Pancreas (tissue), 10 donors: ENCODE results near the gene RFX3. TPM values are rescaled to one million over a fixed set of nuclear protein-coding genes. Genes with fewer than 3 reads are reported as not detected.

Source experiments
- ATAC-seq, 4 donors: fragments of 200-7000 bp; cut with Tn5 transposase; one replicate each; pipeline versions ENCODE4 v1.8.0 to v1.9.1; 2020; ENCODE audit warnings: mild to moderate bottlenecking in 4 of 4, moderate library complexity in 4 of 4
- DNase-seq, 6 donors: peaks; one replicate each; pipeline ENCODE4 v3.0.0-alpha.2; 2020
- FAIRE-seq: peaks from 2 replicates; lab custom pipeline; 2012; peaks lifted over from hg19 to GRCh38; lab: Jason Lieb, UNC
- H3K27ac ChIP-seq, 4 donors: fragments of 200-600 bp; sonication (generic); 1 replicate in 3 of 4; 2 replicates in 1 of 4; pipeline versions ENCODE4 v1.5.0 to v1.8.0; 2020
- H3K27me3 ChIP-seq, 4 donors: fragments of 200-600 bp; one replicate each; pipeline ENCODE4 v1.8.0; 2021
- H3K36me3 ChIP-seq, 3 donors: fragments of 200-600 bp; sonication (generic) in 1 of 3; one replicate each; pipeline versions ENCODE4 v1.5.0 to v1.8.0; 2020 to 2021
- H3K4me1 ChIP-seq, 3 donors: fragments of 200-600 bp; one replicate each; pipeline ENCODE4 v1.8.0; 2021
- H3K4me3 ChIP-seq, 4 donors: fragments of 200-600 bp; sonication (generic) in 2 of 4; one replicate each; pipeline versions ENCODE4 v1.5.0 to v1.8.0; 2020 to 2021
- H3K9me3 ChIP-seq, 4 donors: fragments of 200-600 bp; one replicate each; pipeline ENCODE4 v1.8.0; 2021
- CTCF ChIP-seq, 4 donors: fragments of 200-600 bp; sonication (generic) in 3 of 4; IDR thresholded peaks; one replicate each; pipeline versions ENCODE4 v1.5.0 to v1.8.0; 2021; ENCODE audit warnings: antibody characterized with exemption in 4 of 4
- WGBS, 2 donors: extraction: QIAGEN DNeasy Blood & Tissue Kit; methylation state at CpG; one replicate each; pipeline ENCODE4 v1.1.7; 2013; 5-methylcytosine and 5-hydroxymethylcytosine counted together
- intact Hi-C, 3 donors: fragments of 100-400 bp; cut with DNase I; formaldehyde crosslinking; loops; one replicate each; pipeline versions ENCODE4 v1.11.1 to v1.14.2; 2022
- polyA plus RNA-seq, 2 donors: library from polyadenylated mRNA; stranded (reverse); fragments of 200-250 nt; gene quantifications; one replicate each; pipeline ENCODE4 v1.2.3, GENCODE V29; 2013
- total RNA-seq, 6 donors: library from RNA; stranded (reverse); fragmentation: NEBNext Ultra II Directional in 4 of 6; extraction: Animal tissue kit (Norgen Biotek cat#: 25700) in 4 of 6; gene quantifications; one replicate each; pipeline versions ENCODE4 v1.2.1 to v1.2.4, GENCODE V29; 2021 to 2023
- donor health status: healthy with polysubstance abuse.
- donor health status: DM: no; HTN: no; CAD: no; lungs with moderate emphysema.
- donor health status: DM: no; HTN: no; CAD: no.
- donor health status: control.
- donor health status: control.
- donor health status: Bipolar disorder and iron deficiency.
- donor health status: DM: yes; HTN: yes; CAD: no.
- donor health status: DM: no; HTN: no; CAD: no.
- donor health status: DM: no; HTN: no; CAD: no.
- donor health status: DM: yes; HTN: yes; CAD: no.

Gene RFX3
- total and polyA plus RNA-seq, 8 donors = 1.2 to 12.2 (median 5.0) TPM

- DNase-seq (no peak), FAIRE-seq (no peak), ATAC-seq (no peak)
- H3K4me1 ChIP-seq = no peaks in the 10 kb centered on the region
- no peak overlapping the region for H3K4me3 ChIP-seq
- H3K27ac ChIP-seq = no peak overlapping the region
- TF ChIP-seq CTCF (IDR thresholded peaks at IDR 0.05) = no peak
- H3K27me3 ChIP-seq = no peaks in the 10 kb centered on the region
- H3K36me3 ChIP-seq = no peaks in the 10 kb centered on the region
- H3K9me3 ChIP-seq = no peaks in the 10 kb centered on the region
- intact Hi-C loops = no loop called here
- 84 to 91% methylated on average over 1 of the region's 1 CpG for WGBS, 2 donors
Observed at GRCh38 chr9:3385871-3386270, 139.9 kb downstream of the RFX3 start.

GRCh38 chr9:3371842-3372241 lies 154.0 kb downstream of the RFX3 start:
- no peak for TF ChIP-seq CTCF (IDR thresholded peaks at IDR 0.05)
- Histone ChIP-seq H3K9me3 (no peaks in the 10 kb centered on the region), H3K27me3 (no peaks in the 10 kb centered on the region), H3K36me3 (no peaks in the 10 kb centered on the region), H3K4me3 (no peak overlapping the region), H3K27ac (no peak overlapping the region), H3K4me1 (peaks cover 0 to 5% (median 0%) of the 10 kb centered on the region in 3 donors)
- no peak for DNase-seq
- FAIRE-seq = no peak
- no peak for ATAC-seq
- 94 to 95% methylated on average over 2 of the region's 2 CpGs for WGBS, 2 donors
- intact Hi-C loops = no loop called here

- Histone ChIP-seq H3K36me3 (no peaks in the 10 kb centered on the region), H3K4me1 (peaks cover 0 to 5% (median 0%) of the 10 kb centered on the region in 3 donors), H3K4me3 (no peak overlapping the region), H3K27ac (no peak overlapping the region), H3K27me3 (no peaks in the 10 kb centered on the region), H3K9me3 (no peaks in the 10 kb centered on the region)
- ATAC-seq (no peak), DNase-seq (no peak), FAIRE-seq (no peak)
- intact Hi-C loops = no loop called here
- TF ChIP-seq CTCF (IDR thresholded peaks at IDR 0.05) = no peak
Observed at GRCh38 chr9:3370715-3371114, 155.1 kb downstream of the RFX3 start.

DNA sequence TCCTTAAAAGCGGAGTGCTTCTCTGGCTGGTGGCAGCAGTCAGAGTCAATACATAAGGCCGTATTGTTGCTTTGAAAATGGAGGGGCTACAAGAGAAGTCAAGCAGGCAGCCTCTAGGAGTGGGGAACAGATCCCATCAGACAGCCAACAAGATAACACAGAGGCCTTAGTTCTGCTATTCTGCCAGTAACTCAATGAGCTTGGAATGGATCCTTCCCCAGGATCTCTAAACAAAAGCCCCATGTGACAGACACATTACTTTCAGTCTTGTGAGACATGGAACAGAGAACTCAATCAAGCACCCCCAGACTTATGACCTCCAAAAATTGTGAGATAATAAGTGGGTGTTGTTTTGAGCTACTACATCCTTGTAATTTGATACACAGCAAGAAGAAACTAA lies 158.6 kb downstream of the RFX3 start:
- peaks cover 0 to 8% (median 0%) of the 10 kb centered on the region in 3 donors for H3K4me1 ChIP-seq
- no peak for TF ChIP-seq CTCF (IDR thresholded peaks at IDR 0.05)
- FAIRE-seq (no peak), ATAC-seq (no peak), DNase-seq (no peak)
- 95 to 96% methylated on average over 2 of the region's 2 CpGs for WGBS, 2 donors
- no peaks in the 10 kb centered on the region for H3K9me3 ChIP-seq
- intact Hi-C loops = no loop called here
- H3K4me3 ChIP-seq = no peak overlapping the region
- no peaks in the 10 kb centered on the region for H3K27me3 ChIP-seq
- H3K27ac ChIP-seq = no peak overlapping the region
- no peaks in the 10 kb centered on the region for H3K36me3 ChIP-seq

DNA sequence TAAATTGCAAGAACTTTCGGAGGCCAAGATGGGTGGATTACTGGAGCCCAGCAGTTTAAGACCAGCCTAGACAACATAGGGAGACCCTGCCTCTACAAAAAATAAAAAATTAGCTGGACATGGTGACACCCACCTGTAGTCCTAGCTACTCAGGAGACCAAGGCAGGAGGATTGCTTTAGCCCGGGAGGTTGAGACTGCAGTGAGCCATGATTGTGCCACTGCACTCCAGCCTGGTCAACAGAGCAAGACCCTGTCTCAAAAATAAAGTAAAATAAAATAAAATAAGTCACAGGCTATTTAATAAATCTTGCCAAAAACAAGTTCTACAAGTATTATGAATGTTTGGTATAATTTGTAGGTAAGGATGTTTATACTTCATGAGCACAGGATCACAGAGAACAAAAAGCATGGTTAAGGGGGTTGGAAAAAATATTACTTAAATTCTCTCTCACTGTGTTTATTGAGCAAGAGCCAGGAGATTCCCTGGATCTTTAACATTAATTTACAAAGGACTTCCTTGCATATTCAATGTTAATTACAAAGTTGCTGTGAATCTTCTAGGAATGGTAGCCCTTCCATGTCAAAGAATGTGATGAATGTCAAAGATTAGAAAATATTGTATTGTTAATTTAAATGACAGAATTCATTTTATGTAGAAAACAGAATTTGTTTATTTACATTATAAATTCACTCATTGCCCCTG lies 164.0 kb downstream of the RFX3 start:
- 96 to 100% methylated on average over 2 of the region's 2 CpGs for WGBS, 2 donors
- DNase-seq = no peak

More for the DNA sequence above, 164.0 kb downstream of the RFX3 start:
- no peak for ATAC-seq
- peaks cover 13 to 18% (median 14%) of the 10 kb centered on the region in 3 donors for H3K4me1 ChIP-seq
- no peaks in the 10 kb centered on the region for H3K27me3 ChIP-seq
- TF ChIP-seq CTCF (IDR thresholded peaks at IDR 0.05) = no peak
- no peak for FAIRE-seq
- no peaks in the 10 kb centered on the region for H3K9me3 ChIP-seq
- intact Hi-C loops = no loop called here
- no peak overlapping the region for H3K4me3 ChIP-seq
- H3K36me3 ChIP-seq = no peaks in the 10 kb centered on the region
- H3K27ac ChIP-seq = no peak overlapping the region
